NCI-H146 treated with DMSO at 0.1 percent for 48 hours (cell line): ENCODE data around the gene RNASE7.
"Not testable (repeated sequence)": the region's sequence is repeated elsewhere in the genome, so short reads cannot be mapped to it uniquely, and the experiment has no call there.

ENCODE experiments used
- DNase-seq: peaks from one replicate; lab custom pipeline; 2025; ENCODE audit not compliant: unreplicated experiment; lab: John Stamatoyannopoulos, UW

The RNASE7 gene

DNA sequence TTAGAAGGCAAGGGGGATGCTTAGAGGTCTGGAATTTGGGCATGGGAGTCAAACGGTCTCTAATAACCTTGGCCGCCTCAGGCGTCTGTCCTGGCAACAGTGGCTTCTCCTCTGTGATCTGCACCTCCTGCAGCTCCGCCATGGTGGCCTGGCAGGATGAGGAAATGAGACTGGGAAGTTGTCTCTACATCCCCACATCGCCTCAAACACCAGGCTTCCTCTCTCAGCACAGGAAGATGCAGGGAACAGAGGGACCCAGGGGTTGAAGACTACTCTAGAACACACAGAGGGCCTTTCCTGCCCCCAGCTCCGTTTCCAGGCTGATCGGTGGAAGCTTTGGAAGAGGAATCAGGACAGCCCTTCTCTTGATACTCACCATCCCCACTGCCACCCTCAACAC lies 19.0 kb upstream of the RNASE7 start:
- no peak for DNase-seq

GRCh38 chr14:21023817-21024584 lies 18.2 kb upstream of the RNASE7 start:
- no peak for DNase-seq

GRCh38 chr14:21024585-21025370 lies 17.4 kb upstream of the RNASE7 start, which contains the start of gene NDRG2:
Gene NDRG2, minus strand, starts transcription at chr14:21025061. Its CDS starts 1,746 bp downstream, at chr14:21023315.
- peak; percentile 8 for DNase-seq

DNA sequence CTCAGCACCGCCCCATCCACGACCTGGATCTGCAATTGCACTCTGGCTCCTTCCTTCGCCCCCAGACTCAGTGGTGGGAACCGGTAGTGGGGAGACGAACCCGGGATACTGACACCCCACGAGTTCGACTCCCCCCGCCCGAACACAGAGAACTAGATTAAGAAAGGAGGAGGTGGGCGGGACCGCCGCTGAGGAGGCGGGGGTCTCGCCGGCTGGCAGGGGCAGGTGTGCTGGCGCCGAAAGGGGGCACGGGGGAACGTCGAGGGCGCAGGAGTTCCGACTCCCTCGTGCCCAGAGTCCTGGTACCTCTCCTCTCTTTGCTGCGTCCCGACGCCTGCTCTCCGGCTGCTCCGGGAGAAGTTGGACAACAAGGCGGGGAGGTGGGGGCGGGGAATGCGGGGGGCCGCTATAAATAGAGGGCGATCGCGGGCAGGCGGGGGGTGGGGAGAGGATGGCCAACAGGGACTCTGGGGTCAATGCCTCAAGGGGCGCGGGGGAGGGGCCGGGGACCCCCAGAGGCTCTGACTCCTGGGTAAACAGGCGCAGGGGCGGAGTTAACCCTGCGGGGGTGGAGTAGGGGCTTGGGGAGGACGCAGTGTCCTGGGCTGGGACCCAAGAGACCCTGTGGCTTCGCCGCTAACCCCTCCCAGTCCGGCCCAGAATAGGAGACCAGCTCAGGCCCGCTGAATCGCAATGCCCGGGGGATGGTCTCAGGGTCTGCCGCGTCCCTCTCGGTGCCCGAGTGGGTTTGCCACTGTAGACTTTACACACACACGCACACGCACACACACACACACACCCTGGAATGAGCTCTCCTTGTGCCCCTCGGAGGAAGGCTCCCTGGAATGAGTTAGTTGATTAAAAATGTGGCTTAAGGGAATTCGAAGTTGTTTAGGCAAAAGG lies 16.5 kb upstream of the RNASE7 start:
- DNase-seq = no peak

GRCh38 chr14:21026274-21026987 lies 15.7 kb upstream of the RNASE7 start:
- DNase-seq = no peak

GRCh38 chr14:21026988-21027315 lies 15.2 kb upstream of the RNASE7 start:
- no peak for DNase-seq

DNA sequence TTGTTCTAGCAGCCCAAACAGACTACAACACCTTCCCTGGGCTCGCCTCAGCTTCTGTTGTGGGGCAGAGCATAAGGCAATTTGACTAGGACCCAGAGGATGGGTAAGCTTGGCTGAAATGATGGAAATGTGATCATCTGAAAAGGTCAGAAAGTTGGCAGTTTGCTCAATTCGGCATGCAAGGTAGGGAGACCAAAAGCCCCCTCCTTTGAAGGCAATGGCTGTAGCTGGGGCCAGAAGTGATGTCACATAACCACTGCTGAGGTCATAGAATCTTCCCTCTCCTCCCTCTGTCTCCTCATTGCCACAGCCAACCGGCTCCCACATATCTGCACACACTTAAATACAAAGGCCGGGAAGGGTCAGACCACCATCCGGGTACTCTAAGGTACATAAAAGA lies 12.2 kb upstream of the RNASE7 start, which contains the start of gene TPPP2:
Gene TPPP2, plus strand, starts transcription at position 301 of the 400 bp plus-strand sequence. CDS start 365 bp downstream, outside the sequence.
- no peak for DNase-seq

DNA sequence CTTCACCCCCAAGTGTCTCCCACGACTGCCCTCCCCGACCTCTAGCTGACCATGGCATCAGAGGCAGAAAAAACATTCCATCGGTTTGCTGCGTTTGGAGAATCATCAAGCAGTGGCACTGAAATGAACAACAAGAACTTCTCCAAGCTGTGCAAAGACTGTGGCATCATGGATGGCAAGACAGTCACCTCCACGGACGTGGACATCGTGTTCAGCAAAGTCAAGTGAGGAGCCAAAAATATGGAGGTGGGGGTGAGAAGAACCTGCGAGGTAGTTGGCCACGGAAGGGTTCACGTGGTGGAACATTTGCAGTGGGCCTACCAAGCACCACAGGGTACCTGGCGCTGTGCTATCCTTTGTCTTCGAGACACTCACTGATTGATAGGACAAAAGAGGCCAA lies 11.6 kb upstream of the RNASE7 start:
- no peak for DNase-seq

GRCh38 chr14:21032326-21033132 lies 9.6 kb upstream of the RNASE7 start:
- DNase-seq = no peak

DNA sequence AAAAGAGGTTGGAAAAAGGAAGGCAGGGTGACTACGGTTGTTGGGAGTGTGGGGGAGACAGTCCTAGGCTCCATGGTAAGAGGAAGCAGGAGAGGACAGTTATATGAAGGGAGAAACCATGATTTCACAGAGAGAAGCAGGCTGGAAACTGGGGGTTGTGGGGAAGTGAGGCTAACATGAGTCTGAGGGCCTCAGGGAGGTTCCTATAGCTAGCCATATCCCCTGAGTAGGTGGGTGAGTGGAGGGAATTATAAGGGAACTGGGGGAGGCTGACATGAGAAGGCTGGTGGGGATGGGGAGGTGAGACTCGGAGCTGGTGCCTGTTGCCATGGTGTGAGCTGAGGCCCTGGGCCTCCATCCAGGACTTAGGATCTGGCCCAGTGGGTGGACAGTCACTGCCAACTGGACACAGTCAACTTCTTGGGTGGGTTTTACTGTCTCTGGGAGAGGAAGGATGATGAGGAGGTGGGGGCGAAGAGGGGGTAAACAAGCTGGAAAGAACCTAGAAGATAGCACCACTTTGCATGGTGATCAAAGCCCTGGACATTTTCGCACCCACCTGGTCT lies 8.9 kb upstream of the RNASE7 start:
- DNase-seq = no peak

- no peak for DNase-seq
Measured at GRCh38 chr14:21034707-21035106, 7.5 kb upstream of the RNASE7 start, which contains the start of gene RNASE13. Gene RNASE13, minus strand, starts transcription at chr14:21034807. Its CDS starts 519 bp downstream, at chr14:21034288.

GRCh38 chr14:21036751-21037150 lies 5.4 kb upstream of the RNASE7 start:
- DNase-seq = no peak

GRCh38 chr14:21037156-21037555 lies 5.0 kb upstream of the RNASE7 start:
- no peak for DNase-seq

DNA sequence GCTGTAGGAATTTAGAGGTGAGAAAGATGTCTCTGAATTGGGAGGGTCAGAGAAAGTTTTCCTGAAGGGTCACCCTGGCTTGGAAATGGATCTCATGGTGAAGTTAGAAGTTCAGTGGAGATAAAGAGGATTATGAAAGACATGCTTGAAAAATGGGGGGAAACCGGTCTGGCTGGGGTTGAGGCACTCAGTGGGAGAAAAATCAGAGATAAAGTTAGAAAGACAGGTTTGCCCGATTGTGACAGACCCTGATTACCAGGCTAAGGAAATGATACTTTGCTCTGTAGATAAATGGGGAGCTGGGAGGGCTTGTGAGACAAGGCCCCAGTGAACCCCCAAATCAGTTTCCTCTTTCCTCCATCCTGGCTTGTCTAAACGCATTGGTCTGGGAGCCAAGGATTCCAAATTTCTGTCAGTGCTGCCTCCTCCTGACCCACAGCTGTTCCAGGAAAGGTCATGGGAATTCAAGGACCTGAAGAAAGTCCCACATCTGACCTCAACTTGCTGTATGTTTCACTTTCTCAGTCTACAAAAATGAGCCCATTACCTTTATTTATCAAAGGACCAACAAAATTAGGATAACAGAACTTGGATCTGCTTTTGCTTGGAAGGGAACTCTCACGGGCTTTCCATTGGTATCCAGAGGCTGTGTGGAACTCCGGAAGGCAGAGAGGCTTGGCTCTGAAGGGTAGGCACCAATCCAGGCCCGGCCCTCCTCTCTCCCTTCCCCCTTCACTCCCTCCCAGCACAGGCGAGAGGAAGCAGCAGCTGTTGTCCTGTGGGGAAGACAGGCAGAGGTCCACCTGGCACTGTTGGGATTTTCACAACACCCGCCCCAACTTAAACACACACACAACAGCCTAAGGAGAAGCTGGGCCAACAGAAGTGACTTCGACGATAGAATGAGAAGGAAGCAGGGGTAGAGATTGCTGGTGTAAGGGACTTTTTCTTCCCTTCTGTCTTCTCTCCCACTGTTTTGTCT lies 3.4 kb upstream of the RNASE7 start:
- DNase-seq = no peak

GRCh38 chr14:21039585-21040369 lies 2.4 kb upstream of the RNASE7 start:
- DNase-seq = no peak

- DNase-seq = no peak
Measured at GRCh38 chr14:21040370-21040925, 1.7 kb upstream of the RNASE7 start.

DNA sequence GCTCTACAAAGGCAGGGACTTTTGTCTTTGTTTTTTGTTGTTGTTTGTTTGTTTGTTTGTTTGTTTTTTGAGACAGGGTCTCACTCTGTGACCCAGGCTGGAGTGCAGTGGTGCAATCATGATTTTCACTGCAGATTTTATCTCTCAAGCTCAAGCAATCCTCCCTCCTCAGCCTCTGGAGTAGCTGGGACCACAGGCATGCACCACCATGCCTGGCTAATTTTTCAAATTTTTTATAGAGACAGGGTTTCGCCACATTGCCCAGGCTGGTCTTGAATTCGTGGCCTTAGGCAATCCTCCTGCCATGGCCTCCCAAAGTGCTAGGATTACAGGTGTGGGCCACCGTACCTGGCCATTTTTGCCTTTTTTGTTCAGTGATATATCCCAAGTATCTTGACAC lies 1.2 kb upstream of the RNASE7 start:
- DNase-seq = not testable (repeated sequence)
